Aorta (tissue), 5 donors: ENCODE measurements around the gene SATB2. TPM values are rescaled to one million over a fixed set of nuclear protein-coding genes. Genes with fewer than 3 reads are reported as not detected.

Experiments
- ATAC-seq: fragments of 200-7000 bp; cut with Tn5 transposase; one replicate; pipeline ENCODE4 v1.9.1; 2022; ENCODE audit warnings: moderate library complexity; ENCODE audit not compliant: low FRiP score
- DNase-seq, 2 donors: peaks; one replicate each; pipeline ENCODE4 v3.0.0-alpha.2; 2020
- H3K27ac ChIP-seq, 2 donors: one replicate each; pipeline ENCODE4 v1.5.1; 2013; ENCODE audit warnings: low read length in 2 of 2, mild to moderate bottlenecking in 2 of 2, moderate library complexity in 2 of 2, control low read depth in 1 of 2, inconsistent platforms in 1 of 2, low read depth in 1 of 2
- H3K27me3 ChIP-seq, 2 donors: one replicate each; pipeline ENCODE4 v1.6.1; 2013; ENCODE audit warnings: control low read depth in 1 of 2, low read length in 1 of 2, mild to moderate bottlenecking in 1 of 2, moderate library complexity in 1 of 2; ENCODE audit not compliant: insufficient read depth in 2 of 2, control insufficient read depth in 1 of 2
- H3K36me3 ChIP-seq, 2 donors: one replicate each; pipeline ENCODE4 v1.6.1; 2013; ENCODE audit warnings: control low read depth in 1 of 2, low read length in 1 of 2, mild to moderate bottlenecking in 1 of 2; ENCODE audit not compliant: insufficient read depth in 2 of 2, control insufficient read depth in 1 of 2
- H3K4me1 ChIP-seq, 2 donors: one replicate each; pipeline ENCODE4 v1.6.1; 2013; ENCODE audit warnings: low read length in 2 of 2, control low read depth in 1 of 2, mild to moderate bottlenecking in 1 of 2, moderate library complexity in 1 of 2; ENCODE audit not compliant: insufficient read depth in 2 of 2, control insufficient read depth in 1 of 2
- H3K4me3 ChIP-seq, 2 donors: one replicate each; pipeline ENCODE4 v1.5.1; 2013; ENCODE audit warnings: low read length in 2 of 2, control low read depth in 1 of 2, mild to moderate bottlenecking in 1 of 2
- H3K9me3 ChIP-seq: one replicate; pipeline ENCODE4 v1.6.1; 2013; ENCODE audit warnings: mild to moderate bottlenecking, low read length; ENCODE audit not compliant: control insufficient read depth
- WGBS, 2 donors: extraction: QIAGEN DNeasy Blood & Tissue Kit; methylation state at CpG; one replicate each; pipeline ENCODE4 v1.1.7; 2013; 5-methylcytosine and 5-hydroxymethylcytosine counted together
- intact Hi-C, 2 donors: fragments of 100-400 bp; cut with DNase I; formaldehyde crosslinking; loops; one replicate each; pipeline versions ENCODE4 v1.14.2 to v1.15.0; 2022
- polyA plus RNA-seq, 2 donors: library from polyadenylated mRNA; stranded (reverse); fragments of 200-250 nt; gene quantifications; one replicate each; pipeline ENCODE4 v1.2.3, GENCODE V29; 2013
- total RNA-seq, 2 donors: library from RNA; stranded (reverse); fragmentation: NEBNext Ultra II Directional; extraction: Animal tissue kit (Norgen Biotek cat#: 25700); gene quantifications; one replicate each; pipeline ENCODE4 v1.2.1, GENCODE V29; 2021
- donor health status: healthy with polysubstance abuse.
- donor health status: Bipolar disorder and iron deficiency.
- donor health status: DM: no; HTN: no; CAD: no.
- donor health status: DM: no; HTN: no; CAD: no.
- donor health status: DM: yes; HTN: yes; CAD: no.

Gene SATB2
- total and polyA plus RNA-seq, 4 donors = 1.3 to 14.5 (median 5.9) TPM

DNA sequence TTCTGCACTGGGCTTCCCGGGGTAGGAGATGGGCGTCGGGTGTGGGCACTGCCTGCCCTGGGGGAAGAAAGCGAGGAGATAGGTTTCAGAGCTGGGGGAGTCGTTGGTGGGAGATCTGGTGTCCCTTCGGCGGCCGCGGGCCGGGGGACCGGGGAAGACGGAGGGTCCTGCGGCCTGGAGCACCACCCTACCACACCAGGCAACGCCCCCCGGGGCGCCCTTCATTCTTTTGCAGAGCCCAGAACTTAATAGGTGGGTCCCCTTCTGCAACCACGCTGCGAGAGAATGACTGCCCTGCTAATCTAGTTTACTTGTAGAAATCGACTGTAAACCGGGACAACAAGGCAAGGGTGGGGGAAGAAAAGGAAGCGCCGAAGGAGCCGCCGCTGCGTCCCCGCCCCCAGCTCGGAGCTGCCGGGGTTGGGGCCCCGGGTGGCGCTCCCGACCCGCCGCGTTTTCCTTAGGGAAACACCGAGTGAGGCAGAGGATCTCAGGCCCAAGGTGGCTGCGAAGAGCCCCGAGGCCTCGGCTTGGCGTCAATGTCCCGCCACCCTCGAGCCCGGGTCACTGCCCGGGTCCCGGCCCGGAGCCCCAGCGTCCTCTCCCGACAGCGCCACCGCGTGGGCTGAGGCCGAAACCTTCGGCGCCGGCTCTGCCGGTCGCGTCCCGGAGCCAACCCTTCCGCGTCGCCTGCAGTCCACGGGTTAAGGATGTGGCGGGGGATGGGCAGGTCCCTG is 5.4 kb upstream of the SATB2 start:
- WGBS, 2 donors = 1 to 2% methylated on average over 63 of the region's 63 CpGs
- H3K27me3 ChIP-seq = no peaks in the 10 kb centered on the region
- no peaks in the 10 kb centered on the region for H3K4me1 ChIP-seq
- H3K36me3 ChIP-seq = no peaks in the 10 kb centered on the region
- peak; percentile 68 for ATAC-seq
- H3K4me3 ChIP-seq = peak overlapping the region in 1 of 2 donors; percentile 15
- peak; percentile 81 to 94 for DNase-seq
- H3K27ac ChIP-seq = no peak overlapping the region
- no peaks in the 10 kb centered on the region for H3K9me3 ChIP-seq
- intact Hi-C loops = loop anchor here in 1 of 2 donors (10.0 kb wide), 1 partner anchor 588 kb away; no protein-coding TSS in a partner anchor

DNA sequence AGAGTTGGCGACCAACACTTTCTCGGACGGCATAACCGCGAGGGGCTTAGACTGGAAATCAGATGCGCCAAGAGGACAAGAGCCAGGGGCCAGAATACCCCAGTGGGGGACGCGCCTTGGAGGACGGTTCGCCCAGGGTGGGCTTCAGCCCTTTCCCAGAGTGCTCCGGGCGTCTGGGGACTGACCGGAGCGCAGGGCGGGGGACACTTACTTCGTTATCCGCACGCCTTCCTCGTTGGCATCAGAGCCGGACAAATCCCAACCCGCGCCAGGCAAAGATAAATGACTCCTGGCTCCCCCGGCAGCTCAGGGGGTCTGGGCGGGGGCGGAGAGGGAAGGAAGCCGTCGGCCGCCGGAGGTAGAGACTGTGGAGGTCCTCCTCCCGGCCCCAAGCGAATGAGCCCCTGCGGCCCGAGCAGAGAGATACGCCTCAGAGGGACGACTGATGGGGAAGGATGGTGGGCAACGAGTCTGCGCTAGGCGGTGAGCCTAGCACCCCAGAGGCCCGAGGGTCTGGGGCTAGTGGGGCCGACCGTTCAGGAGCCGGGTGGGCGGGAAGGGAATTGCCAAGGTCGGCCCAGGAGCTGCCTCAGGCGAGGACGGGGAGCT is 4.7 kb upstream of the SATB2 start:
- H3K36me3 ChIP-seq = no peaks in the 10 kb centered on the region
- no peaks in the 10 kb centered on the region for H3K9me3 ChIP-seq
- ATAC-seq (no peak), DNase-seq (no peak)
- no peak overlapping the region for H3K4me3 ChIP-seq
- H3K4me1 ChIP-seq = no peaks in the 10 kb centered on the region
- intact Hi-C loops = loop anchor here in 1 of 2 donors (10.0 kb wide), 1 partner anchor 588 kb away; no protein-coding TSS in a partner anchor
- no peaks in the 10 kb centered on the region for H3K27me3 ChIP-seq
- WGBS, 2 donors = 9 to 10% methylated on average over 43 to 46 of the region's 46 CpGs
- no peak overlapping the region for H3K27ac ChIP-seq

DNA sequence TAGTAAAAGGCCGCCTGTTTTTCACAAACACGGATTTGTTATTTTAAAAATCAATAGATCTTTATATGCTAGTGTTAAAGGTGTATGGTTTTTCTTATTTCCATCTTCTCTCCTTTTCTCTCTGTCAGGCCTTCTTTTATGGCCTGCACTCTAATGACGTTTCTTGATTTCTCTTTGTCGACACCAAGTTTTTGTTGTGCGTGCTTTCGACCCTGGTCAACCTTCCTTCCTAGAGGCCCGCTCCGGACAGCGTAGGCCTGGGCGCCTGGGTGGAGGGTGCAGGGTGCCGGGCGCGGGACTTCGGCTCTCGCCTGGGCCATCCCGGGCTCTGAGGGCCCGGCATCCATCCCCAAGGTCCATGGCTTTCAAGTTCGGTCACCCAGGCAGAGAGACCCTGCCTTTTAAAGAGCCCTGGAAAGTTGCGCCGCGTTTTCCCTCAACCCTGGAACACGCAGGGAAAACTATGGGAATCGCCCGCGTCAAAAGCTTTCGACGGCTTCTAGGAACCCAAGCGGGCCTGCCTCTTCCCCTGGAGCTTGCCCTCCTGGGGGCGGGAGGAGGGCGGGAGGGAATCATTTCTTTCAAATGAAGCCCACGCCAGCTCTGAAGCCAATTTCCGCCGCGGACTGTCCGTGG is 4.1 kb upstream of the SATB2 start:
- H3K27me3 ChIP-seq = no peaks in the 10 kb centered on the region
- WGBS, 2 donors = 22 to 37% methylated on average over 35 of the region's 35 CpGs
- intact Hi-C loops = loop anchor here in 1 of 2 donors (10.0 kb wide), 1 partner anchor 587 kb away; no protein-coding TSS in a partner anchor
- ATAC-seq (no peak), DNase-seq (no peak)
- H3K4me1 ChIP-seq = no peaks in the 10 kb centered on the region
- no peaks in the 10 kb centered on the region for H3K36me3 ChIP-seq
- no peak overlapping the region for H3K4me3 ChIP-seq
- no peak overlapping the region for H3K27ac ChIP-seq
- no peaks in the 10 kb centered on the region for H3K9me3 ChIP-seq

DNA sequence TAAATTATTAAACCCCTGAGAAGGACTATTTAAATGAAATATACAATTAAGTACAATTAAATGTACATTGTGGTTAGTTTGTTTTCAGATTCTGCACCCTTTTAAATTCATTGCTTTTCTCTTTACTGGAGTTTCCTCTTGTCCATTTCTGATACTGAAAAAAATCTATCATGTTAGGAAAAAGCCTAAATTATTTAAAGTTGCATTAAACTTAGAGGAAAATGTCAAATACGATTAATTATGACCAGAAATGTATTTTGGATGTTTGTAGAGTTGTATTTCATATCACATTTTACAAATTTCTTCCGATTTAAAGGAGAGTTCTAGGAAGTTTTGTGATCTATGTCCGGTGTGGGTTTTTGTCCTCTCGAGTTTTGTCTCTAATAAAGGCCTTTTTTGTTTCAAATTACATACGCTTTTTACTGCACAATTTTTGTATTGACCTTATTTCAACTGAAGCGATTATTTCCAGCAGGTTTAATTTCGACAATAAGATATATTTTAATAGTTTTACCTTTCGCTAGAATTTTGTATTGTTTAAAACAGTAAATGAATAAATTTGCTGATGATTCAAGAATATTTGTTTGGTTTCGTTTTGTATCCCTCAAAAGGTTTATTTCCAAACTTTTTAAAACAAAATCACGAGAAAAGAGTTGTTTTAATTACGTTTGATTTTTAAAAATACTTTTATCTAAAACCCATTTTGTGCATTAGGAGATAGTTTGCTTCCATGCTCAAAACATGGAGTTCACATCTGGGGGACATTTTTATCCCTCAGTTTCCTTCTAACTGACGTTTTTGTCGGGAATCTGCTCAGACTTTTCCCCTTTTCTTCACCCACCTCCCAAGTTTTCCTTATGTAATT is 3.3 kb upstream of the SATB2 start:
- Histone ChIP-seq H3K27ac (no peak overlapping the region), H3K27me3 (no peaks in the 10 kb centered on the region), H3K4me1 (no peaks in the 10 kb centered on the region), H3K4me3 (no peak overlapping the region), H3K36me3 (no peaks in the 10 kb centered on the region), H3K9me3 (no peaks in the 10 kb centered on the region)
- WGBS, 2 donors = 34 to 54% methylated on average over 13 of the region's 13 CpGs
- DNase-seq = no peak
- no peak for ATAC-seq
- intact Hi-C loops = loop anchor here in 1 of 2 donors (10.0 kb wide), 1 partner anchor 586 kb away; no protein-coding TSS in a partner anchor

DNA sequence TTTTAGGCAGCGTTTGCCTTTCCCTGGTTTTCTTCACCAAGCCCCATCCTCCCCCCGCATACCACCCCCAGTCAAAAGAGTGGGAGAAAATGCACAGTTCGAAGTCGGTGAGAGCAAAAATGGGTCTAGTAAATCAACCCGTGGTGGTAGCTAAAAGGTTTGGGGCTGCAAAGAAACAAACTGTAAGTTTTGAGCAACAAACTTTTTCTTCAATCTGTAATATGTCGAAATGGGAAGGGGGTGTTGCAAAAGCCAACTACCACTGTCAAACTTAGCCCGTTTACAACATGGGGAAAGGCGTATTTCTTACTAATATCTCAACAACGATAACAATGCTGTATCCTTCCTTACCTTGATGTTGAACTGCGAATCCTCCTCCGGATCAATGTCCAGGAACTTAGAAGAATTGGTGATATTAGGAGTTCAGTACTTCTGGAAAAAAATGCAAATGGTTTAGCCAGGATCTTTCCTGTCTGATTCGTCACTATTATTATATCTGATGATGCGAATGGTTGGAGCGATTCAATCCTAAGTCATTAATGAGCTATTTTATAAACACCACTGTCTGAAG is 2.4 kb upstream of the SATB2 start:
- intact Hi-C loops = loop anchor here in 1 of 2 donors (10.0 kb wide), 1 partner anchor 585 kb away; no protein-coding TSS in a partner anchor
- WGBS, 2 donors = 16 to 17% methylated on average over 14 of the region's 14 CpGs

DNA sequence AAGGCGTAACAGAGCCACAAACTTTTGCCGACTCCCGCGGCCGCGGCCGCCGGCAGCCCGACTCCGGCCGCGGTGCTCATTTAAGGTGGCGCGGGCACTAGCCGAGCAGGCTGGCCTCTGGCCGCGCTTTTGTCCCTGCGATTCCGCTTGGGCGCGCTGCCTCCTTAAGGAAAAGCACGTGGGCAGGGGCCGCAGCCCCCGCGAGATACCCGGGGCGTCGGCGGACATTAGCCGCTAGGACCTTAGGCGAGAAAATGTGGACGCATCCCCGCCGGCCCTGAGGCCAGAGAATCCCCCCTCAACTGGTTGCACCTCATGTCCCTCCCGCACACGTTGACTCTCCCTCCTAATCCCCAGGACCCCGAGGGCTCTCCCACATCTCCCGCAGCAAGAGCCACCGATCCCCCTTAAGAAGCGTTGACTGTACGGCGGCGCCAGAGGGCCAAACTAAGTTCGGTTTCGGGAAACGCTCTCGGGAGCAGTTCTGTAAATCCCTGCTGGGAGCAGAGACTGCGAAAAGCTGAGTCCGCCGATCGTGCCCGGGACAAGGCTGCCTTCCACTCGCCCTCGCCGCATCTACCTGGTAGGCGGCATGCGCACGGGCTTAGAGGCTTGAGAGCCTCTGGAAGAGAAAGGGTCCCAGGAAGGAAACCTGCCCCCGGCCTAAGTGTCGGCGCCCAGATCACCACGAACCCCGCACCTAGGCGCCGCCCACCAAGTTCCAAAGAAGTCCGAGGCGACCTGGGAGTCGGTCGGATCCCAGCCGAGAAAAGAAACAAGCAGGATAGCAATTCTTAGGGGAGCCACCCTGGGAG is 1.8 kb upstream of the SATB2 start:
- peak overlapping the region in 1 of 2 donors; percentile 15 for H3K27ac ChIP-seq
- intact Hi-C loops = loop anchor here (5.0 to 10.0 kb wide), 3 partner anchors 157 to 802 kb away; no protein-coding TSS in a partner anchor
- no peaks in the 10 kb centered on the region for H3K9me3 ChIP-seq
- WGBS, 2 donors = 0 to 1% methylated on average over 65 to 70 of the region's 70 CpGs
- H3K4me1 ChIP-seq = no peaks in the 10 kb centered on the region
- no peaks in the 10 kb centered on the region for H3K27me3 ChIP-seq
- DNase-seq (peak; percentile 95 to 98), ATAC-seq (peak; percentile 92)
- peak overlapping the region; percentile 50 to 75 for H3K4me3 ChIP-seq
- H3K36me3 ChIP-seq = no peaks in the 10 kb centered on the region

More for the DNA sequence above, 2.4 kb upstream of the SATB2 start:
- no peaks in the 10 kb centered on the region for H3K27me3 ChIP-seq
- no peak for ATAC-seq
- no peaks in the 10 kb centered on the region for H3K36me3 ChIP-seq
- no peak for DNase-seq
- H3K4me1 ChIP-seq = no peaks in the 10 kb centered on the region
- H3K9me3 ChIP-seq = no peaks in the 10 kb centered on the region
- no peak overlapping the region for H3K27ac ChIP-seq
- peak overlapping the region; percentile 50 to 75 for H3K4me3 ChIP-seq

DNA sequence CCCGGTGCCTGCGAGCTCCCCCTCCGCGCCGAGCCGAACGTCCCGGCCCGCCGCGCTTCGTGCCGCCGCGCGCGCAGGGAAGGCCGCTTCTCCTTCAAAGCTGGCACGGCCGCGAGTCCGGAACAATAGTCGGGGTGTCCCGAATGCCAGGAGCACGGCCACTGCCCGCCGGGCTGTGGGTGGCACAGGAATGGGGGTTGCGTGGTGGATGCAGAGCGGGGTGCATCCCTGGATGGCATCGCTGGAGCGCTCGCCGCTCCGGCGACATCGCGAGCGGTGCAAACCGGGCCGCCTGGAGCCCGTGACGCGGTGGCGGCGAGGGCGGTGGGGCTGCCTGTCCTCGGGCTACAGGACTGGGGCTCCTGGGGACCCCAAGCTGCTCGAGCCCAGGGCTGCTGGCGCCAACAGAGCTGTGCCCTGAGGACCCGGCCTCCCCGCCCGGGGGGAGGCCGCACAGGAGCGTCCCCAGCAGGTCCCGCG is 1.1 kb upstream of the SATB2 start:
- intact Hi-C loops = loop anchor here (5.0 to 10.0 kb wide), 3 partner anchors 157 to 802 kb away; no protein-coding TSS in a partner anchor
- no peaks in the 10 kb centered on the region for H3K4me1 ChIP-seq
- no peaks in the 10 kb centered on the region for H3K9me3 ChIP-seq
- H3K36me3 ChIP-seq = no peaks in the 10 kb centered on the region
- peak overlapping the region in 1 of 2 donors; percentile 15 for H3K27ac ChIP-seq
- WGBS, 2 donors = 0% methylated on average over 31 to 56 of the region's 56 CpGs
- no peaks in the 10 kb centered on the region for H3K27me3 ChIP-seq
- peak; percentile 63 to 81 for DNase-seq
- peak; percentile 56 for ATAC-seq
- H3K4me3 ChIP-seq = peak overlapping the region; percentile 50 to 75
